ENCODE results near the gene RASIP1.

DNA sequence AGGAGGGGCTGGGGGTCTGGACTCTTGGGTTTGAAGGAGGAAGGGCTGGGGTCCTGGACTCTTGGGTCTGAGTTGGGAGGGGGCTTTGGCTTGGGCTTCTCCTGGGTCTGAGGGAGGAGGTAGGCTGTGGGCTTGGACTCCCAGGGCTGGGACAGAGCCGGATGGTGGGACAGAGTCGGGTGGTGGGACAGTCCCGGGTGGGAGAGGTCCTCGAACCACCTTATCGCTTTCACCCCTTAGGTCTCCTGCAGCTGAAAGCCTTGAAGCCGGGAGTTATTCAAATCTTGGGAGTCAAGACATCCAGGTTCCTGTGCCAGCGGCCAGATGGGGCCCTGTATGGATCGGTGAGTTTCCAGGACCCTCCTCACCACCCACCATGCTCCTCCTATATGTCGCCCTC, 16.3 kb upstream of the RASIP1 start:
- no peak for TF ChIP-seq POLR2A (IDR thresholded peaks at IDR 0.05)
- TF ChIP-seq, protein P1, sequence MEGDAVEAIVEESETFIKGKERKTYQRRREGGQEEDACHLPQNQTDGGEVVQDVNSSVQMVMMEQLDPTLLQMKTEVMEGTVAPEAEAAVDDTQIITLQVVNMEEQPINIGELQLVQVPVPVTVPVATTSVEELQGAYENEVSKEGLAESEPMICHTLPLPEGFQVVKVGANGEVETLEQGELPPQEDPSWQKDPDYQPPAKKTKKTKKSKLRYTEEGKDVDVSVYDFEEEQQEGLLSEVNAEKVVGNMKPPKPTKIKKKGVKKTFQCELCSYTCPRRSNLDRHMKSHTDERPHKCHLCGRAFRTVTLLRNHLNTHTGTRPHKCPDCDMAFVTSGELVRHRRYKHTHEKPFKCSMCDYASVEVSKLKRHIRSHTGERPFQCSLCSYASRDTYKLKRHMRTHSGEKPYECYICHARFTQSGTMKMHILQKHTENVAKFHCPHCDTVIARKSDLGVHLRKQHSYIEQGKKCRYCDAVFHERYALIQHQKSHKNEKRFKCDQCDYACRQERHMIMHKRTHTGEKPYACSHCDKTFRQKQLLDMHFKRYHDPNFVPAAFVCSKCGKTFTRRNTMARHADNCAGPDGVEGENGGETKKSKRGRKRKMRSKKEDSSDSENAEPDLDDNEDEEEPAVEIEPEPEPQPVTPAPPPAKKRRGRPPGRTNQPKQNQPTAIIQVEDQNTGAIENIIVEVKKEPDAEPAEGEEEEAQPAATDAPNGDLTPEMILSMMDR (IDR thresholded peaks at IDR 0.05) = no peak

Data from uterus (tissue), 2 donors.